Activated CD8-positive, alpha-beta memory T cell treated with anti-CD3 and anti-CD28 coated beads, Interleukin-2, amount 50 U/mL, for 1 hour (primary cell): ENCODE measurements around the gene SLC22A12.

Experiments used
- DNase-seq: peaks from one replicate; pipeline ENCODE4 v3.0.0-alpha.2; 2020; ENCODE audit errors: extremely low read depth

Gene SLC22A12

DNA sequence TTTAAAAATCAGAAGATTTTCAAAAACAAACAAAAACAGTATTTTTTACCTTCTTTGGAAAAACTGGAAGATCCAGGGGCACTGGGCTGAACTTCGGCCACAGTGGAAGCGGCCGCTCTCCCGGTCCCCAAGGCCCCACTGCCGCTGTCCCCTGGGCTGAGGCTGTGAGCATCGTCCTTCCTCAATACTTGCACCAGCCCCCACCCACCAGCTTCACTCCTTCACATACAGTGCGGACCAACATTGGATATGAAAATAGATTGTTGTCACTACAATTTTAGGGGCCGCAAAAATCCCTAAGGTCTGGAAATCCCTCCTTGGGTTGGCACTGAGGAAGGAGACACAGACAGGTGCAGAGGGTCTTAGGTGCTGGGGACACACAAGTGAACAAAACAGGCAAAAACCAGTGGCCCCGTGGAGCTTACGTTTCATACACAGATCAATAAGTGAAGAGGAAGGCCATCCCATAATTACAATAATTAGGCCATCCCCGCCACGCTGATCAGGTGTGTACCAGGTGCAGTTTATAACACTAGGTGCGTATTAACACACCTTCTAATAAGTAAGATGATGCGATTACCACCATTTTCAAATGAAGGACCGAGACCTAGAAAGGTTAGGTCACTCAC lies 28.2 kb upstream of the SLC22A12 start:
- DNase-seq: no peak

DNA sequence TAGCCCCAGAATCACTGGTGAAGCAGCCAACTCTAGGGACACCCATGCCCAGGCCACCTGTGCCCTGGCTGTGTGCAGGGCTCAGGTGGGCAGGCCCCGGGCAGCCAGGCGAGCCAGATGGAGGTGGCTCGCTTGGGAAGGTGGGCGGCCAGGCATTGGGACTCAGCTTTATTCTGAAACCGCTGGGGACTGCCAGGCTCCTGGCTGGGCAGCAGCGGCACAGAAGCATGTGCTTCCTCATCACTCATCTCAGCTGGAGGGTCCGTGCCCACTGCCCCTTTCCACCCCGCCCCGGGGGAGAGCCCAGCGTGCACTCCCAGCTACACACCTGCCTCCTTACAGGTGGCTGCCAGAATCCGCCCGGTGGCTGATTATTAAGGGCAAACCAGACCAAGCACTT lies 27.1 kb upstream of the SLC22A12 start:
- DNase-seq: no peak

DNA sequence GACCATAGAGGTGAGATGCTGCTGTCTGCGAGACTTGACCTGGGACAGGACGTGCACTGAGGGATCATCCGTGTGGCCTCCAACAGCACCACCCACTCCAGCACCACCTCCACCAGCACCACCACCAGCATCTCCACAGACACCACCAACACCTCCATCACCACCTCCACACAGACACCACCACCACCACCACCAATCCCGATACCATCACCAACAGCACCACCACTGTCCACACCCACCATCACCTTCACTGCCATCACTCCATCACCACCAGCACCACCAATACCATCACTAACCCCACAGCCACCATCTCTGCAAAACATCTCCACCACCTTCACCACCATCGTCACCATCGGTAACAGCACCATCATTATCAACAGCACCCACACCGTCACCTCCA lies 26.6 kb upstream of the SLC22A12 start:
- no peak for DNase-seq

DNA sequence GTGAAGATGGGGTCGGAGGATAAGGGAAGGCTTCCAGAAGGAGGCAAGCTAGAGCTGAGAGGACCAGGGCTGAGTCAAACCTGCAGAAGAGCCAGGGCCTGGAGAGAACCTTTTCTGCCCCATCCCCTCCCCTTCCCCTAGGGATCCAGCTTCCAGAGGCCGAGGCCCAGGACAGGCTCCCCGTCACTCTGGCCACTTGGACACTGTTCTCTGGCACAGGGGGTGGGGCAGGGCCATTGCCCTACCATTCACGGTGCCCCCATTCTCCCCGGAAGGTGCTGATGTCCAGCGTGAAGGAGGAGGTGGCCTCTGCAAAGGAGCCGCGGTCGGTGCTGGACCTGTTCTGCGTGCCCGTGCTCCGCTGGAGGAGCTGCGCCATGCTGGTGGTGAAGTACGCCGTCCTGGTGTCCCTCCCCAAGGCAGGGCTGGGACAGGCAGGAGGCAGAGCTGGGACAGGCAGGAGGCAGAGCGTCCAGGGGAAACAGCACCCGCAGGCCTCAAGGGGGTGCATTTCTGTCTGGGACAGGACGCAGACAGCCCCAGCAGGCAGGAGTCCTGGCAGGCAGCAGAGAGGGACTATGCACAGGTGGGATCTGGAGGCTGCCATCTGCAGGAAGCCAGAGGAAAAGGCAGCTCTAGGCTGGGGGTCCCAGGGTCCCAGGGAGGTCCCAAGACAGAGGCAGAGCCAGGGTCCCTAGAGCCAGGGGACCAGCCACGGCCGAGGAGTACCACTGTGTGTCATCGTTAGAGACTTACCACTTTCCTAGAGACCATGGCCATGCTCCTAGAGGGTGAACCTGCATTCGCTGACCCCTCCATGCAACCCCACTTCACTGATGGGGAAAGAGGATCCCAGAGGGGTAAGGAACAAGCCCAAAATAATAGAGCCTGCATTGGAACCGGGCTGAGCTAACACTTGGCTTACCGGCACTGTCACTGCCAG lies 25.8 kb upstream of the SLC22A12 start:
- DNase-seq: no peak

DNA sequence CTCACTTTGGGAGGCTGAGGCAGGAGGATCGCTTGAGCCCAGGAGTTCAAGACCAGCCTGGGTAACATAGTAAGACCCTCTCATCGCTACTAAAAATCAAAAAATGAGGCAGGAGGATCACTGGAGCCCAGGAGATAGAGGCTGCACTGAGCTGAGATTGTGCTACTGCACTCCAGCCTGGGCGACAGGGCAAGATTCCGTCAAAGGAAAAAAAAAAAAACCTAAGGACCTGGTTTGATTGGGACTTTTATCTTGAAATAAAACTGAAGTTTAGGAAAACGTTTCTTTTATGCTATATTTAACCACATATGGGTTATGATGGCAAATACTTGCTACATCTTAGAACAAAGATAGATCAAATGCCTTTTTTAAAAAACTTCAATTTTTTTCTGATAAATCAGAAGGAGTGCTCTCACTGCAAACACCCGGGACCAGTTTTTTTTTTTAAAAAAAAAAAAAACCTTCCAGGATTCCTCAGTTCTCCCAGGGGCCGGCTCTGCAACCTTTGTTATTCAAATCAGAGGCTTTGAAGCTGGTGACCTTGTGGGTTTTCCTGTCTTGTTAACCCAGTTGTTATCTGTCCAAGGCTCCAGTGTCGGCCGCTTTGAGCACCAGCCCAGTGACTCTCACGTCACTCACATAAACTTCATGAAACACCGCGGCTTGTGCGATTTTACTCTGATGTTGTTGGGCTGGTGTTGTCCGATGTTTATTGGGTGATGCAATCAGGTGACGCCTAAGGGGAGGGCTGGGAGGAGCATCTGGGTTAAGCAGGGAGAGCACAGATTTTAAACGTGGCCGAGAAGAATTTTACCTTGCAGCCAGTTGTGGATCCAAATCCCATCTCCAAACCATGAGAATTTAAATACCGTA lies 24.7 kb upstream of the SLC22A12 start:
- DNase-seq: no peak

DNA sequence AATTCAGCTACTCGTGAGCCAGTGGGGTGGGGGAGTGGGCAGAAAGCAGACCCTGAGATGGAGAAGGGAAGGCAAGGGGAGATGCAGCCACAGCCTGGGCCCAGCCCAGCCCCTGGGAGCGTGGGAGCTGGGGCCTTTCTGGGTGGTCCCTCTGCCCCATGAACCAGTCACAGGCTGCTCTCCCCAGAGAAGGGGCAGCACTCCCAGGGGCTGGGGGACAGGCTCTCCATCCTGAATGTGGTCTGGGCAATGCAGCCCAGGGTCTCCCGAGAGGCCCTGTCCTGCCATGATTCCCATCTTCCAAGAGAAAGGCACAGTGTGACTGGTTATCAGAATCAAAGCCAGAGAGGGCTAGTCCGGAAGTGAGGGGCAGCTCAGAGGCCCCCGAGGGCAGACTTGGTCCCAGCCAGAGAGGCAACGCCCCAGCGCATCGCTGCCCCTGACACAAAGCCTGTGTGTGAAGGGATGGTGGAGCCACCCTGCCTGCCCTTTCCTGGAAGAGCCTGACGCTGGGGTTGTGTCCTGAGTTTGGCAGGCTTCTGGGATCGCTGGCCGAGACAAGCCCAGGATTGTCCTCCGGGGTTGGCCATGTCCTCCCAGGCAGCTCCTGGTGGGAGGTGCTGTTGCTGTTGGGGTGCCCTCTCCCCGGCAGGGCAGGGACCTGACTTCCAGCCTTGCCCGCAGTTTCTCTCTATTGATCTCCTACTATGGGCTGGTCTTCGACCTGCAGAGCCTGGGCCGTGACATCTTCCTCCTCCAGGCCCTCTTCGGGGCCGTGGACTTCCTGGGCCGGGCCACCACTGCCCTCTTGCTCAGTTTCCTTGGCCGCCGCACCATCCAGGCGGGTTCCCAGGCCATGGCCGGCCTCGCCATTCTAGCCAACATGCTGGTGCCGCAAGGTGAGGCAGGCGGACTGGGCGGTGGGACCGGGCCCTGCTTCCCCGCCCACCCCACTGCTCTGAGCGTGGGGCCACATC lies 23.8 kb upstream of the SLC22A12 start:
- no peak for DNase-seq

DNA sequence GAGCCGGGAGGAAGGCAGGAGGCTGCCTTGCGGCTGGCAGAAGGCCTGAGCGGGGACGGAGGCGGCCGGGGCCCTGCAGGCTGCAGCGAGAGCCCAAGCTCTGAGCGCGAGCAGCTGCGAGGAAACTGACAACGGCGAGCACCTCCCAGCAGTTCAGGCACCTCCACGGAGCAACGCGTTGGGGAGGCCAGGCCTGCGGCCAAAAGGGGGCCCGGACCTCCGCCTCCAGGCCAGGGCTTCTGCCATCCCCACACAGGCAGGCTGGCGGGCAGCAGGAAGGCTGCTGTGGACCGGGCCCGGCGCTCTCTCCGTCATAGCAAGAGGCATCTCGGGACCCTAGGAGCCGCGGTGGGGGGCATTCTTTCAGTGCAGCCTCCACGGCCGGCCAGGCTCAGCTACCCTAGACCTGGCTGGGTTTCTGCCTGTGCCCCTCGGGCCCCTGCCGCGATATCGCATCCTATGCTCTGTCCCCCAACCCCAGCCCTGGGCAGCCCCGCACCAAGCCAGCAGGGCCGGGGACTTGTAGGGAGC lies 22.9 kb upstream of the SLC22A12 start:
- no peak for DNase-seq

DNA sequence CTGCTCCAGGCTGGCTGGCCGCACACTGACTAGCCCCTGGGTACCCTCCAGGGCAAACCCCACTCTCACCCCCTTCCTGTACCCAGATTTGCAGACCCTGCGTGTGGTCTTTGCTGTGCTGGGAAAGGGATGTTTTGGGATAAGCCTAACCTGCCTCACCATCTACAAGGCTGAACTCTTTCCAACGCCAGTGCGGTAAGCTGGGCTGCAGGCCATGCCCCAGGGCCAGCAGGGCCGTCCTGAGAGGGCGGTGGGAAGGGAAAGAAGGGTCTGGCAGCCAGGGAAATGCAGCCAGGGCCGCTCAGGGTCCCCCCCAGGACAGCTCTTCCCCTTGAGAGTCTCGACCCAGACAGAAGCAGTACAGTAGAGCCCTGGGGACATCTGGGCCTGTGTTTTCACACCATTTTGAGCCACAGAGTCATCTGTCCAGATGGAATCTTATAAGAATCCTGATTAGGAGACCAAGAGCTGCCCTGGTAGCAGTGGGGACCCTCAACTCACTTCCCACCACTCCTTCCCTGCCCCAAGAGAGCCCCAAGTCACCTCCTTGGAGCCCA lies 22.4 kb upstream of the SLC22A12 start:
- no peak for DNase-seq

DNA sequence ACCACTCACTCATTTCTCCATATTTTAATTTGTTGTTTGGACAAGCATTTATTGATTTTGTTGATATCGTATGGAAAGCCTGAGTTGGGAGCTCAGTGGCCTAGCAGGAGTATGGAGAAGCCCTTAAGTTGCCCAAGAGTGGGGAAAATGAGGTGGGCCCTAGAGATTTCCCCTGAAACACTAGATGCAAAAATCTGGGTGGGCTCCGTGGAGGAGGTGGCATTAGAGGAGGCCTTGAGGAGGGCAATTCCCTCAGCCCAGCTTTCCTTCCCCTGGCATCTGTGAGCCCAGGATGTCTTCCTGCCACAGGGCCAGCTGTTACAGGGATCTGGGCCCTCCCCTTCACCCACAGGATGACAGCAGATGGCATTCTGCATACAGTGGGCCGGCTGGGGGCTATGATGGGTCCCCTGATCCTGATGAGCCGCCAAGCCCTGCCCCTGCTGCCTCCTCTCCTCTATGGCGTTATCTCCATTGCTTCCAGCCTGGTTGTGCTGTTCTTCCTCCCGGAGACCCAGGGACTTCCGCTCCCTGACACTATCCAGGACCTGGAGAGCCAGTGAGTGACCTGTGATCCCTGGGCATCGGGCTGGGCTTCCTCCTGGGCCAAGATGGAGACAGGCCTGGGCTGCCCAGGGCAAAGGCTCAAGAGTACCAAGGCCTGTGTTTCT lies 21.6 kb upstream of the SLC22A12 start:
- no peak for DNase-seq

DNA sequence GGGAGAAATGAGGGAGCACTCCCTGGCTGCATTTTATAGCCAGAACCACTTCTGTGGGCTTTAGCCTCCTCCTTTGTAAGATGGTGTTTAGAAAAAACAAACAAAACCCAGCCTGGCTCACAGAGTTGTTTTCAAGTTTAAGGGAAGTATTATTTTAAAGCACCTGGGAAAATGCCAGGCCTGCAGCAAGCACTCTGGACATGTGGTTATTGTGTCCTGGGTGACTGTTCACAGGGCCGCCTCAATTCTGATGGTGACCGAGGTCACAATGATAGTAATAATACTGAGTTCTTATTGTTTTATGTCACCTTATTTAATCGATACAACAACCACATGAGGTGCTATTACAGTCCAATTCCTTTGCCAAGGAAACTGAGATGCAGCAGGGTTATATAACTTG lies 20.7 kb upstream of the SLC22A12 start:
- DNase-seq: no peak

DNA sequence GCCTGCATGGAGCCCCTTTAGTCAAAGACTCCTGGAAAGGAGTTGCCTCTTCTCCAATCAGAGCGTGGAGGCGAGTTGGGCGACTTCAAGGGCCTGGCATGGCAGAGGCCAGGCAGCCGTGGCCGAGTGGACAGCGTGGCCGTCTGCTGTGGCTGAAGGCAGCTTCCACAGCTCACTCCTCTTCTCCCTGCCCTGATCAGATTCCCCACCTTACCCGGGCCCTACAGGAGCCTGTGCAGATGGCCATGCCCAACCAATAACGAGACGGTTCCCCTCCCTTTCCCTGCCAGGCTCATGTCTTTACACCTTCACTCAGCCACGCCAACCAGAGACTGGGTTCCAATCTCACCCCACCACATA lies 20.0 kb upstream of the SLC22A12 start:
- DNase-seq: no peak

DNA sequence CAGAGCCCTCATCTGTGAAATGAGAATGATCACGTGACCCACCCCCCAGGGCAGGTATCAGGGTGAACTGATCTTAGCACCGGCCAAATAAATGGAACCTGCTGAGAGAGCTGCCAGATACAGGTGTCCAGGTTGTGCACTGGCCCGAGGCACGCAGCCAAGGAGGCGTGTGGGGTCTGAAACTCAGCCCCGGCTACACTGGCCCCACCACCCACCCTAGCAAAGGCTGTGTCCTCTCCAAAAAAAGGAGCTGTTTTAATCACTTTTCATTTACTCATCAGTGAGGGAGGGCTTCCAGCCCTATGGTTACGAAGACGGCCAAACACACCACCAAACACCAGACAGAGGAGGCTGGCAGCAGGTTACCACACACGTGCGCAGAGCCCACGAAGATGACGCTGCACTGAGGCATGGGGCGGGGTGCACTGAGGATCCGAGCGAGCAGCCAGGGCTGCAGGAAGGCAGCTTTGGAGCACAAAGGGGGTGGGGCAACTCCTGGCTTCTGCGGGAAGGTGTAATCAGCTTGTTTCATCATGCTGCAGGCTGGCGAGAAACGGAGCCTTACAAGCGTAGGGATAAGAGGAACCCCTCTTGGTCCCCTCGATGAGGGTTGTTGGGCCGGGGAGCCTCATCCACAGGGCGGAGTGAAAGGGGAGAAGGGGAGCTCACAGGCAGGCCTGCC lies 19.5 kb upstream of the SLC22A12 start:
- DNase-seq: no peak

DNA sequence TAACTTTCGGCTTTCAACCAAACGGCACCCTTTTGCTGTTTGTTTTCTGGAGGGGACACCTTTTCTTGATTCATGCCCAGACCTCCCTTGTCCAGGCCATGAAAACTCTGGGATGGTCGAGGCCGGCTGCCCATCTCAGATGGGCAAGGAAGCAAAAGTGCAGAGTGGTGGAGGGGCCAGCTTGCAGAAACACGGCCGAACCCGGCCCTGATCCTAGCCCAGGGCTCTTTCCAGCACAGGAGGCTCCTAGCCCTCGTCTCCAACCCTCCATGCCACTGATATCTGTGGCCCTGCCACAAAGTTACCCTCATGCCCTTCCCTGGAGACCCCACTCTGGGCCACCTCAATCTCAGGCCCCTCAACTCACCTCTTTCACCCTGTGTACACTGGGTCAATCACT lies 18.9 kb upstream of the SLC22A12 start:
- no peak for DNase-seq

DNA sequence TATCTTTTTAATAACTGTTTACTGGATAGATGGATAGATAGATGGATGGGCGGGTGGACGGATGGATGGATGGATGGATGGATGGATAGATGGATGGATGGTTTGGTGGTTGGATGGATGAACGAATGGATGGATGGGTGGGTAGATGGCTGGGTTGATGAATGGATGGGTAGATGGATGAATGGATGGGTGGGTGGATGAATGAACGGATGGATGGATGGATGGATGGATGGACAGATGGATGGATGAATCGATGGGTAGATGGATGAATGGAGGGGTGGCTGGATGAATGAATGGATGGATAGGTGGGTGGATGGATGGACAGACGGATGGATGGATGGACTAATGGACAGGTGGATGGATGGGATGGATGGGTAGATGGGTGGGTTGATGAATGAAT lies 13.8 kb upstream of the SLC22A12 start:
- DNase-seq: no peak

DNA sequence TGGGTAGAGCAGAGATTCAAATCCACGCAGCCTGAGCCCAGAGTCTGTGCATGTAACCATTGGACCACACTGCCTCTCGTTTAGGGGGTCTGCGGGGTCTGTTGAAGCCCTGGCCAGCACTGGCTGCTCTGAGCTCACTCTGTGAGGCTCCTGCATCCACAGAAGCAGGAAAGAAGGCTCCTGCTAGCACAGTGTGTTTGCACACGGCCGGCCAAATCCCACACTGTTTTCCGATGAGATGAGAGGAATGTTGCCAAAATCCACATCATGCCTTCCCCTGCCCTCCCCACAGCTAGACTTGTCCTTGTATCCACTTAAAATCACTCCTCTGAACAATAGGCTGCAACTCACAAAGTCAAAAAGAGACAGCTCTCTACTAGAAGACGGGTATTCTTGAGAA lies 10.6 kb upstream of the SLC22A12 start:
- DNase-seq: no peak

DNA sequence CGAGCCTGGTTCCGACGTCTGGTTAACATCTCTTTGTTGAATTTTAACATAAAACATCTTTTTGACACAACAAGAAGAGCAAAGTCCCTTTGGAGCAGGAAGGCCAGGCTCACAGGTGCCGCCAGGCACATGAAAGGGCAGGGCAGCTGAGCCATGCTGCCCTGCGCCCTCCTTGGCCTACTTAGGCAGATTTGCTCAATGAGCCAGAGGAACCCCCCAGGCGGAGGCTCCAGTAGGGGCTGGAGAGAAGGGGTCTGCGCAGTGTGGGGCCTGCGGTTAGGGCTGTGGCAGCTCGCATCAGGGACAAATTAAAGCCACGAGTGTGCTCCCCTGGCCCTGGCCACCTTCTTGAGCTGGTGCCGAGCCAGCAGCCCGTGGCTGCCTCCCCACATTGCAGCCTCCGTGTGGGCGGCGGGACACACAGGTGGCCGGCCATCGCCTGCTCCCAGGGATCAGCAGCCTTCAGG lies 9.9 kb upstream of the SLC22A12 start:
- DNase-seq: no peak

DNA sequence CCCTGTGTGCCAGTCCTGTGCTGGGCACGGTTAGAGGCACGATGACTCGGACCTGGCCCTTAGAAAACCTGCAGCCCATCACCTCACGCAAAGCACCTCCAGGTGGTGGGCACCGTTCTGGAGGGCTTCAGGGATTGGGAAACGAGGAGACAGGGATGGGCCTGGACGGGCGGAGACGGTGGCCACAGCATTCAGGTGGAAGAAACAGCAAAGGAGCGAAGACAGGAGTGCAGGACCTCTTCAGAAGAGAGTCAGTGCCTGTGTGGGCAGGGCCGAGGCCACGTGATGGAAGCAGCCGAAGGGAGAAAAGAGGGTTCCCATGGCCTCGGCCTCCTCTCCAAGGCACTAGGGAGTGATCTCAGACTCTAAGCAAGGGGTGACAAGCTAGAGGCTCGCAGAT lies 8.1 kb upstream of the SLC22A12 start:
- no peak for DNase-seq

DNA sequence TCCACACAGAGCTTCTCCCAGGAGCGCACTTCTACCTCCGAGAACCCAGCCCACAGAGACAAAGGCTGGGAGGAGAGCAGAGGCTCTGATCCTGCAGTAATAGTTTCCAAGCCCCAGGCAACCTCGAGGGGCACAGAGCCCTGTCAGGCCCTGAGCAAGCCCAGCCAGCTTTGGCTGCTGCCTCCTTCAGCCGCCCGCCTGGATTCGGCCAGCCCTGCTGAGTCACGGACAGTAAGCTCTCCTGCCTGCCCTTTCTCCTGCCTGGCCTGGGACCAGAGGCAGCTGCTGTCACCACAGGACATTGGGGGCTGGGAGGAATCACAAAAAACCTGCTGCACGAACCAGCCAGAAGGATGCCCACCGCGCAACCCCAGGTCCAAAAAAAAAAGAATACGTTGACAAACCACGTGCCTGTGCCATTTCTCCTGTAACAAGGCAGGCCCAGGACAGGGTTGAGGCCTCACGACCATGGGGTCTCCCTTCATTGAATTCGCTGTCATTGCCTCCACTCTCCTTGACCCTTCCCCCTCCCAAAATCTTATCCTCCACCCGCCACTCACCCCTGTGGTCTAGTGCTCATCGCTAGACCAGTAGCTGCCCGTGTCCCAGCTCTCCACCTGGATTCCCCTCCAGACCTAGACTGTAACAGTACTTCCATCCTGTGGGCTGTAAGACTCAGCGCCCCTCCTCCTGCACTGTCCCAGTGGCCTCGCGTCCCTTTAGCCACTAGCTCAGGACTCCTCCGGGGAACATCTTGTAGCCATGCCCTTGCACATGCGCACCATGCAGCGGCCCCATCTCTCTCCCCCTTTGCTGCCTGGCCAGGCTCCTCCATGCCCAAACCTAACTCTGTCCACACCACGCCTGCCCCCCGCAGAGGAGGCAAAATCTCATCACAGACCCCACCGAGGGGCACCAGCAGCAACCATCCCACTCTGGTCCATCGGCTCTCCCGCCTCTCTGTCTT lies 7.4 kb upstream of the SLC22A12 start:
- DNase-seq: no peak
